ENCODE data around the gene PRDM8.

Gene PRDM8

GRCh38 chr4:80196922-80197573, at the start of gene PRDM8:
Gene PRDM8, plus strand, starts transcription at chr4:80197503. Its CDS starts 2,578 bp downstream, at chr4:80200081.
- in situ Hi-C loops (cut with MboI; ENCODE audit: low pct_unique_long_range_greater_than_20kb, low sequenced_read_pairs, unreplicated experiment), result loop anchor here (25.0 kb wide), 1 partner anchor 285 kb away; no protein-coding TSS in a partner anchor
- DNase-seq (ENCODE audit: low spot score), result no peak
- no peak for TF ChIP-seq CTCF (IDR thresholded peaks at IDR 0.05; ENCODE audit: extremely low read depth, insufficient read depth, missing control alignments)

- no peak for DNase-seq (ENCODE audit: low spot score)
- TF ChIP-seq CTCF (IDR thresholded peaks at IDR 0.05; ENCODE audit: extremely low read depth, insufficient read depth, missing control alignments), result no peak
- in situ Hi-C loops (cut with MboI; ENCODE audit: low pct_unique_long_range_greater_than_20kb, low sequenced_read_pairs, unreplicated experiment), result no loop called here
Observed at GRCh38 chr4:80150387-80151180, 46.7 kb upstream of the PRDM8 start.

- in situ Hi-C loops (cut with MboI; ENCODE audit: low pct_unique_long_range_greater_than_20kb, low sequenced_read_pairs, unreplicated experiment), result no loop called here
- no peak for TF ChIP-seq CTCF (IDR thresholded peaks at IDR 0.05; ENCODE audit: extremely low read depth, insufficient read depth, missing control alignments)
- DNase-seq (ENCODE audit: low spot score), result no peak
Observed at GRCh38 chr4:80151981-80152380, 45.3 kb upstream of the PRDM8 start.

GRCh38 chr4:80153874-80154544, 43.3 kb upstream of the PRDM8 start:
- DNase-seq (ENCODE audit: low spot score), result no peak

GRCh38 chr4:80154545-80154933, 42.8 kb upstream of the PRDM8 start:
- in situ Hi-C loops (cut with MboI; ENCODE audit: low pct_unique_long_range_greater_than_20kb, low sequenced_read_pairs, unreplicated experiment), result no loop called here
- TF ChIP-seq CTCF (IDR thresholded peaks at IDR 0.05; ENCODE audit: extremely low read depth, insufficient read depth, missing control alignments), result no peak
- no peak for DNase-seq (ENCODE audit: low spot score)

More at GRCh38 chr4:80153874-80154544, 43.3 kb upstream of the PRDM8 start:
- in situ Hi-C loops (cut with MboI; ENCODE audit: low pct_unique_long_range_greater_than_20kb, low sequenced_read_pairs, unreplicated experiment), result no loop called here
- no peak for TF ChIP-seq CTCF (IDR thresholded peaks at IDR 0.05; ENCODE audit: extremely low read depth, insufficient read depth, missing control alignments)

GRCh38 chr4:80155316-80155982, 41.9 kb upstream of the PRDM8 start:
- no peak for TF ChIP-seq CTCF (IDR thresholded peaks at IDR 0.05; ENCODE audit: extremely low read depth, insufficient read depth, missing control alignments)
- no peak for DNase-seq (ENCODE audit: low spot score)
- in situ Hi-C loops (cut with MboI; ENCODE audit: low pct_unique_long_range_greater_than_20kb, low sequenced_read_pairs, unreplicated experiment), result no loop called here
